A549 (cell line): Measurements from ENCODE around the gene ERBB3. TPM values are rescaled to one million over a fixed set of nuclear protein-coding genes. Genes with fewer than 3 reads are reported as not detected.
"Not testable (repeated sequence)": the region's sequence is repeated elsewhere in the genome, so short reads cannot be mapped to it uniquely, and the experiment has no call there.

Experiments used
- ATAC-seq, 2 experiments: fragments of 200-7000 bp in 1 of 2; fragments of >200 bp in 1 of 2; cut with Nextera tagmentation in 1 of 2; cut with Tn5 transposase in 1 of 2; 3 replicates each; pipeline versions ENCODE4 v1.8.0 to v1.9.1; 2018 to 2020; ENCODE audit warnings: mild to moderate bottlenecking in 1 of 2, moderate library complexity in 1 of 2
- CTCF ChIA-PET: fragments of 300-600 bp; sonication (Branson Sonifier 250); formaldehyde crosslinking; extraction: SDS; loops from one replicate; lab custom pipeline; 2021; ENCODE audit warnings: antibody characterized with exemption, inconsistent platforms; lab: Yijun Ruan, JAX
- POLR2A ChIA-PET: fragments of 350-600 bp; formaldehyde crosslinking; extraction: SDS; loops from one replicate; lab custom pipeline; 2021; ENCODE audit warnings: antibody characterized with exemption, inconsistent platforms; lab: Yijun Ruan, JAX
- DNase-seq, 2 experiments: peaks; one replicate each; pipeline versions ENCODE4 v3.0.0 to v3.0.0-alpha.2; 2011 to 2016; ENCODE audit warnings: low read depth in 1 of 2, low spot score in 1 of 2
- FAIRE-seq: peaks from 2 replicates; lab custom pipeline; 2011; peaks lifted over from hg19 to GRCh38; lab: Jason Lieb, UNC
- H3K27ac ChIP-seq, 2 experiments: fragments of >200 bp; sonication (Bioruptor Twin); formaldehyde crosslinking; 3 replicates each; pipeline ENCODE4 v1.5.1; 2016 to 2017
- H3K4me1 ChIP-seq: fragments of >200 bp; sonication (Bioruptor Twin); formaldehyde crosslinking; 3 replicates; pipeline ENCODE4 v1.6.1; 2016
- H3K4me2 ChIP-seq: fragments of >200 bp; sonication (Bioruptor Twin); formaldehyde crosslinking; 3 replicates; pipeline ENCODE4 v1.6.1; 2016
- H3K4me3 ChIP-seq: fragments of >200 bp; sonication (Bioruptor Twin); formaldehyde crosslinking; 3 replicates; pipeline ENCODE4 v1.5.1; 2016
- H3K9me3 ChIP-seq: fragments of >200 bp; sonication (Bioruptor Twin); formaldehyde crosslinking; 3 replicates; pipeline ENCODE4 v1.6.1; 2016
- ATOH8 ChIP-seq: fragments of 250-450 bp; sonication (Bioruptor Pico); IDR thresholded peaks from 2 replicates; pipeline ENCODE4 v1.5.0; 2020; ENCODE audit warnings: low read depth, mild to moderate bottlenecking, moderate library complexity
- BCL3 ChIP-seq: fragments of >200 bp; sonication (Bioruptor Twin); formaldehyde crosslinking; IDR thresholded peaks from 3 replicates; pipeline ENCODE4 v1.6.1; 2016
- CBX8 ChIP-seq: fragments of 200-600 bp; sonication (generic); IDR thresholded peaks from 2 replicates; pipeline ENCODE4 v1.6.1; 2016
- CHD2 ChIP-seq: fragments of 150-350 bp; IDR thresholded peaks from 2 replicates; pipeline ENCODE4 v1.6.1; 2014; ENCODE audit warnings: low read length; ENCODE audit not compliant: partially characterized antibody
- CTCF ChIP-seq: fragments of >200 bp; sonication (Bioruptor Twin); formaldehyde crosslinking; IDR thresholded peaks from 3 replicates; pipeline ENCODE4 v1.5.1; 2016
- E2F6 ChIP-seq: IDR thresholded peaks from 2 replicates; pipeline ENCODE4 v1.6.1; 2012; ENCODE audit warnings: low read depth, borderline replicate concordance
- EP300 ChIP-seq, 2 experiments: fragments of >200 bp; sonication (Bioruptor Twin); formaldehyde crosslinking; IDR thresholded peaks; 2 replicates in 1 of 2; 3 replicates in 1 of 2; pipeline ENCODE4 v1.6.1; 2016 to 2017
- HDAC2 ChIP-seq: fragments of 200-600 bp; sonication (generic); IDR thresholded peaks from 2 replicates; pipeline ENCODE4 v1.6.1; 2016
- HMGXB4 ChIP-seq: fragments of 250-450 bp; sonication (Bioruptor Pico); IDR thresholded peaks from 2 replicates; pipeline ENCODE4 v1.5.0; 2021; ENCODE audit warnings: mild to moderate bottlenecking, moderate library complexity, borderline replicate concordance
- JUN ChIP-seq, 2 experiments: fragments of >200 bp; sonication (Bioruptor Twin); formaldehyde crosslinking; IDR thresholded peaks; 2 replicates in 1 of 2; 3 replicates in 1 of 2; pipeline ENCODE4 v1.6.1; 2016 to 2017
- KDM5A ChIP-seq: fragments of 200-600 bp; sonication (generic); IDR thresholded peaks from 2 replicates; pipeline ENCODE4 v1.6.1; 2016; ENCODE audit warnings: antibody characterized with exemption, mild to moderate bottlenecking
- MAX ChIP-seq: IDR thresholded peaks from 2 replicates; pipeline ENCODE4 v1.6.1; 2012
- MYC ChIP-seq: IDR thresholded peaks from 2 replicates; pipeline ENCODE4 v1.6.1; 2012; ENCODE audit warnings: mild to moderate bottlenecking, inconsistent platforms, low read length, improper control_type of control experiment, borderline replicate concordance
- NFE2L2 ChIP-seq: fragments of 150-350 bp; conservative IDR thresholded peaks from 2 replicates; pipeline ENCODE4 v1.6.1; 2014; ENCODE audit warnings: low read length
- NR3C1 ChIP-seq: fragments of >200 bp; sonication (Bioruptor Twin); formaldehyde crosslinking; IDR thresholded peaks from 3 replicates; pipeline ENCODE4 v1.6.1; 2017
- PBX3 ChIP-seq: IDR thresholded peaks from 2 replicates; pipeline ENCODE4 v1.6.1; 2012
- PHF8 ChIP-seq: fragments of 200-600 bp; sonication (generic); IDR thresholded peaks from 2 replicates; pipeline ENCODE4 v1.6.1; 2016; ENCODE audit warnings: low read depth, mild to moderate bottlenecking, antibody characterized with exemption, moderate library complexity, borderline replicate concordance
- POLR2A ChIP-seq: IDR thresholded peaks from 2 replicates; pipeline ENCODE4 v1.6.1; 2012; ENCODE audit warnings: mild to moderate bottlenecking, low read length
- RAD21 ChIP-seq, 2 experiments: fragments of >200 bp in 1 of 2; sonication (Bioruptor Twin) in 1 of 2; formaldehyde crosslinking in 1 of 2; IDR thresholded peaks in 1 of 2; conservative IDR thresholded peaks in 1 of 2; 2 replicates in 1 of 2; 3 replicates in 1 of 2; pipeline ENCODE4 v1.6.1; 2012 to 2018; ENCODE audit warnings: inconsistent platforms in 1 of 2
- RARB ChIP-seq: fragments of 250-450 bp; sonication (Bioruptor Pico); IDR thresholded peaks from 2 replicates; pipeline ENCODE4 v1.8.0; 2021; ENCODE audit warnings: mild to moderate bottlenecking, moderate library complexity
- RCOR1 ChIP-seq: fragments of 150-350 bp; IDR thresholded peaks from 2 replicates; pipeline ENCODE4 v1.6.1; 2014; ENCODE audit warnings: antibody characterized with exemption, low read length, low read depth
- REST ChIP-seq: fragments of 200-600 bp; sonication (generic); IDR thresholded peaks from 2 replicates; pipeline ENCODE4 v1.6.1; 2016; ENCODE audit warnings: antibody characterized with exemption, mild to moderate bottlenecking, moderate library complexity
- SMC3 ChIP-seq: fragments of >200 bp; sonication (Bioruptor Twin); formaldehyde crosslinking; IDR thresholded peaks from 3 replicates; pipeline ENCODE4 v1.6.1; 2018; ENCODE audit warnings: inconsistent platforms
- TFCP2L1 ChIP-seq: fragments of 250-450 bp; sonication (Bioruptor Pico); IDR thresholded peaks from 2 replicates; pipeline ENCODE4 v1.5.0; 2021; ENCODE audit warnings: mild to moderate bottlenecking
- ZFP36 ChIP-seq: fragments of 450-650 bp; IDR thresholded peaks from 2 replicates; pipeline ENCODE4 v1.6.1; 2014; ENCODE audit warnings: borderline replicate concordance; ENCODE audit not compliant: partially characterized antibody
- WGBS: methylation state at CpG from one replicate; pipeline ENCODE4 v1.1.6; 2017; ENCODE audit errors: missing lambda C conversion rate; 5-methylcytosine and 5-hydroxymethylcytosine counted together
- polyA plus RNA-seq, 4 experiments: library from polyadenylated mRNA; depleted of rRNA in 3 of 4; stranded (reverse); fragments of >200 nt; fragmentation: RNase III in 1 of 4; extraction: RNeasy Plus Mini Kit Qiagen cat#74134 plus additional on column Dnase treatment in 1 of 4; gene quantifications; 2 replicates in 3 of 4; 3 replicates in 1 of 4; pipeline ENCODE4 v1.2.3, GENCODE V29; 2011 to 2017

Gene ERBB3
- polyA plus RNA-seq, 2 of the 4 experiments (the other 2 are of a cell fraction): 2.2 to 17.0 TPM

GRCh38 chr12:56041552-56042429 is 38.2 kb upstream of the ERBB3 start, which contains the start of gene RPS26:
RPS26 (plus strand) TSS chr12:56041918; CDS start chr12:56042167, 249 bp downstream.
- Histone ChIP-seq H3K4me2 (peak within 1 kb of the TSS; percentile 84), H3K9me3 (no peaks in the 10 kb centered on the region), H3K27ac (peak within 1 kb of the TSS; percentile 90 to 99), H3K4me1 (peaks cover 16% of the 10 kb centered on the region), H3K4me3 (peak within 1 kb of the TSS; percentile 74)
- ChIA-PET CTCF (interaction anchor here (0.7 to 2.1 kb wide), 6 partner anchors 16 to 65 kb away, joined by 3 to 26 read pairs (median 5); partner anchors contain the start of gene SUOX), POLR2A (interaction anchor here (0.6 to 0.7 kb wide), 2 partner anchors 24 to 213 kb away, joined by 3 read pairs; no protein-coding TSS in a partner anchor)
- DNase-seq: peak; percentile 91 to 100
- TF ChIP-seq MYC (peak; percentile 71; the same call in 1 of the 2 replicates), BCL3 (peak; percentile 98), EP300 (IDR thresholded peaks at IDR 0.05) (no peak), E2F6 (peak; percentile 60; the same call in 1 of the 2 replicates), RCOR1 (no peak), CTCF (peak; percentile 71), MAX (peak; percentile 96), PBX3 (peak; percentile 97), ATOH8 (CRISPR knock-in tag) (no peak), RARB (CRISPR knock-in tag) (0 out of 2 replicates have a peak, but pooled peaks have one; percentile 24), POLR2A (peak; percentile 99), CHD2 (peak; percentile 79), JUN (IDR thresholded peaks at IDR 0.05) (peak; percentile 95 to 99), CBX8 (peak; percentile 65; the same call in 1 of the 2 replicates), TFCP2L1 (peak; percentile 68; the same call in 1 of the 2 replicates), REST (peak; percentile 36), HDAC2 (no peak), NR3C1 (no peak), PHF8 (peak; percentile 100), KDM5A (peak; percentile 74), RAD21 (conservative IDR thresholded peaks at IDR 0.05 in 1 of 2, IDR thresholded peaks at IDR 0.05 in 1 of 2) (peak; percentile 70 to 83), ZFP36 (no peak), NFE2L2 (no peak), SMC3 (peak; percentile 75), HMGXB4 (CRISPR knock-in tag) (peak; percentile 99)
- WGBS: under 1% methylated on average over 49 of the region's 50 CpGs
- peak; percentile 96 to 97 for ATAC-seq
- no peak for FAIRE-seq

- H3K9me3 ChIP-seq, POLR2A ChIA-PET, FAIRE-seq, DNase-seq, CTCF ChIA-PET: not testable (repeated sequence)
- H3K4me3 ChIP-seq: peak overlapping the region; percentile 74
- H3K4me2 ChIP-seq: peak overlapping the region; percentile 82
- peak in 1 of 2 experiments; percentile 0; a peak in 2 of 6 replicates for ATAC-seq
- H3K4me1 ChIP-seq: peaks cover 16% of the 10 kb centered on the region
- WGBS: 1% methylated on average over 20 of the region's 20 CpGs
- peak overlapping the region; percentile 90 to 99 for H3K27ac ChIP-seq
Measured at GRCh38 chr12:56042430-56042813, 37.5 kb upstream of the ERBB3 start.
